ENCODE results near the gene COL16A1.

The COL16A1 gene

DNA sequence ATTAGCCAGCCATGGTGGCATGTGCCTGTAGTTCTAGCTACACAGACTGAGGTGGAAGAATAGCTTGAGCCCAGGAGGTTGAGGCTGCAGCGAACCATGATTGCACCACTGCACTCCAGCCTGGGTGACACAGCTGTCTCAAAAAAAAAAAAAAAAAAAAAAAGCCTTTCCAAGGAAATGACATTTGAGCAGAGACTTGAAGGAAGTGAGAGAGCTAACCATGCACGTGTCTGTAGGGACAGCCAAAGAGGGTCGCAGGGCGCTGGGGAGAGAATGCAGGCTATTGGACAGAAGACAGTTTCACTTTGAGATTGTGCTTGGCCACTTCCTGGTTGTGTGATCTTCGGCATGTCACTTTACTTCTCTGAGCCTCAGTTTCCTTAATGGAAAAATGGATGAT is 79.5 kb downstream of the COL16A1 start:
- no peak for TF ChIP-seq GFI1B (tag by site-specific recombination; IDR thresholded peaks at IDR 0.05)
- TF ChIP-seq, protein P1, sequence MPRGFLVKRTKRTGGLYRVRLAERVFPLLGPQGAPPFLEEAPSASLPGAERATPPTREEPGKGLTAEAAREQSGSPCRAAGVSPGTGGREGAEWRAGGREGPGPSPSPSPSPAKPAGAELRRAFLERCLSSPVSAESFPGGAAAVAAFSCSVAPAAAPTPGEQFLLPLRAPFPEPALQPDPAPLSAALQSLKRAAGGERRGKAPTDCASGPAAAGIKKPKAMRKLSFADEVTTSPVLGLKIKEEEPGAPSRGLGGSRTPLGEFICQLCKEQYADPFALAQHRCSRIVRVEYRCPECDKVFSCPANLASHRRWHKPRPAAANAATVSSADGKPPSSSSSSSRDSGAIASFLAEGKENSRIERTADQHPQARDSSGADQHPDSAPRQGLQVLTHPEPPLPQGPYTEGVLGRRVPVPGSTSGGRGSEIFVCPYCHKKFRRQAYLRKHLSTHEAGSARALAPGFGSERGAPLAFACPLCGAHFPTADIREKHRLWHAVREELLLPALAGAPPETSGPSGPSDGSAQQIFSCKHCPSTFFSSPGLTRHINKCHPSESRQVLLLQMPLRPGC (tag by site-specific recombination; IDR thresholded peaks at IDR 0.05): no peak
- TF ChIP-seq, protein P2, sequence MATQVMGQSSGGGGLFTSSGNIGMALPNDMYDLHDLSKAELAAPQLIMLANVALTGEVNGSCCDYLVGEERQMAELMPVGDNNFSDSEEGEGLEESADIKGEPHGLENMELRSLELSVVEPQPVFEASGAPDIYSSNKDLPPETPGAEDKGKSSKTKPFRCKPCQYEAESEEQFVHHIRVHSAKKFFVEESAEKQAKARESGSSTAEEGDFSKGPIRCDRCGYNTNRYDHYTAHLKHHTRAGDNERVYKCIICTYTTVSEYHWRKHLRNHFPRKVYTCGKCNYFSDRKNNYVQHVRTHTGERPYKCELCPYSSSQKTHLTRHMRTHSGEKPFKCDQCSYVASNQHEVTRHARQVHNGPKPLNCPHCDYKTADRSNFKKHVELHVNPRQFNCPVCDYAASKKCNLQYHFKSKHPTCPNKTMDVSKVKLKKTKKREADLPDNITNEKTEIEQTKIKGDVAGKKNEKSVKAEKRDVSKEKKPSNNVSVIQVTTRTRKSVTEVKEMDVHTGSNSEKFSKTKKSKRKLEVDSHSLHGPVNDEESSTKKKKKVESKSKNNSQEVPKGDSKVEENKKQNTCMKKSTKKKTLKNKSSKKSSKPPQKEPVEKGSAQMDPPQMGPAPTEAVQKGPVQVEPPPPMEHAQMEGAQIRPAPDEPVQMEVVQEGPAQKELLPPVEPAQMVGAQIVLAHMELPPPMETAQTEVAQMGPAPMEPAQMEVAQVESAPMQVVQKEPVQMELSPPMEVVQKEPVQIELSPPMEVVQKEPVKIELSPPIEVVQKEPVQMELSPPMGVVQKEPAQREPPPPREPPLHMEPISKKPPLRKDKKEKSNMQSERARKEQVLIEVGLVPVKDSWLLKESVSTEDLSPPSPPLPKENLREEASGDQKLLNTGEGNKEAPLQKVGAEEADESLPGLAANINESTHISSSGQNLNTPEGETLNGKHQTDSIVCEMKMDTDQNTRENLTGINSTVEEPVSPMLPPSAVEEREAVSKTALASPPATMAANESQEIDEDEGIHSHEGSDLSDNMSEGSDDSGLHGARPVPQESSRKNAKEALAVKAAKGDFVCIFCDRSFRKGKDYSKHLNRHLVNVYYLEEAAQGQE (tag by site-specific recombination; IDR thresholded peaks at IDR 0.05): no peak
- TF ChIP-seq EGR2 (tag by site-specific recombination; IDR thresholded peaks at IDR 0.05; ENCODE audit: low read depth): no peak
- no peak for TF ChIP-seq ZNF654 (tag by site-specific recombination; IDR thresholded peaks at IDR 0.05; ENCODE audit: low read depth)
- TF ChIP-seq, protein P3, sequence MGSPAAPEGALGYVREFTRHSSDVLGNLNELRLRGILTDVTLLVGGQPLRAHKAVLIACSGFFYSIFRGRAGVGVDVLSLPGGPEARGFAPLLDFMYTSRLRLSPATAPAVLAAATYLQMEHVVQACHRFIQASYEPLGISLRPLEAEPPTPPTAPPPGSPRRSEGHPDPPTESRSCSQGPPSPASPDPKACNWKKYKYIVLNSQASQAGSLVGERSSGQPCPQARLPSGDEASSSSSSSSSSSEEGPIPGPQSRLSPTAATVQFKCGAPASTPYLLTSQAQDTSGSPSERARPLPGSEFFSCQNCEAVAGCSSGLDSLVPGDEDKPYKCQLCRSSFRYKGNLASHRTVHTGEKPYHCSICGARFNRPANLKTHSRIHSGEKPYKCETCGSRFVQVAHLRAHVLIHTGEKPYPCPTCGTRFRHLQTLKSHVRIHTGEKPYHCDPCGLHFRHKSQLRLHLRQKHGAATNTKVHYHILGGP (tag by site-specific recombination; IDR thresholded peaks at IDR 0.05): no peak
- no peak for TF ChIP-seq KLF8 (tag by site-specific recombination; IDR thresholded peaks at IDR 0.05)
- no peak for TF ChIP-seq ZNF560 (tag by site-specific recombination; IDR thresholded peaks at IDR 0.05; ENCODE audit: borderline replicate concordance)
- TF ChIP-seq, protein P4, sequence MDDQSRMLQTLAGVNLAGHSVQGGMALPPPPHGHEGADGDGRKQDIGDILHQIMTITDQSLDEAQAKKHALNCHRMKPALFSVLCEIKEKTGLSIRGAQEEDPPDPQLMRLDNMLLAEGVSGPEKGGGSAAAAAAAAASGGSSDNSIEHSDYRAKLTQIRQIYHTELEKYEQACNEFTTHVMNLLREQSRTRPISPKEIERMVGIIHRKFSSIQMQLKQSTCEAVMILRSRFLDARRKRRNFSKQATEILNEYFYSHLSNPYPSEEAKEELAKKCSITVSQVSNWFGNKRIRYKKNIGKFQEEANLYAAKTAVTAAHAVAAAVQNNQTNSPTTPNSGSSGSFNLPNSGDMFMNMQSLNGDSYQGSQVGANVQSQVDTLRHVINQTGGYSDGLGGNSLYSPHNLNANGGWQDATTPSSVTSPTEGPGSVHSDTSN (CRISPR knock-in tag; IDR thresholded peaks at IDR 0.05): no peak
- TF ChIP-seq ZNF768 (tag by site-specific recombination; IDR thresholded peaks at IDR 0.05): no peak
- TF ChIP-seq, protein P5, sequence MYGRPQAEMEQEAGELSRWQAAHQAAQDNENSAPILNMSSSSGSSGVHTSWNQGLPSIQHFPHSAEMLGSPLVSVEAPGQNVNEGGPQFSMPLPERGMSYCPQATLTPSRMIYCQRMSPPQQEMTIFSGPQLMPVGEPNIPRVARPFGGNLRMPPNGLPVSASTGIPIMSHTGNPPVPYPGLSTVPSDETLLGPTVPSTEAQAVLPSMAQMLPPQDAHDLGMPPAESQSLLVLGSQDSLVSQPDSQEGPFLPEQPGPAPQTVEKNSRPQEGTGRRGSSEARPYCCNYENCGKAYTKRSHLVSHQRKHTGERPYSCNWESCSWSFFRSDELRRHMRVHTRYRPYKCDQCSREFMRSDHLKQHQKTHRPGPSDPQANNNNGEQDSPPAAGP (tag by site-specific recombination; IDR thresholded peaks at IDR 0.05): no peak
- no peak for TF ChIP-seq HOXC10 (CRISPR knock-in tag; IDR thresholded peaks at IDR 0.05)
- no peak for TF ChIP-seq ZNF48 (tag by site-specific recombination; IDR thresholded peaks at IDR 0.05)
- Histone ChIP-seq H3K36me3 (ENCODE audit: control insufficient read depth in 2 of 2, insufficient read depth in 1 of 2, low read length in 2 of 2) (peaks cover 0 to 37% of the 10 kb centered on the region in 2 experiments; a peak in 1 of 3 replicates), H3K4me3 (ENCODE audit: low read depth, low read length) (no peak overlapping the region), H3K4me1 (ENCODE audit: control insufficient read depth, insufficient read depth, low read length) (no peaks in the 10 kb centered on the region), H3K9me3 (ENCODE audit: control insufficient read depth, insufficient read depth, low read depth, low read length) (no peaks in the 10 kb centered on the region), H3K27ac (ENCODE audit: extremely low read depth, low read depth, low read length) (no peak overlapping the region)
- POLR2A ChIA-PET: no interaction called here
- CTCF ChIA-PET: interaction anchor here (0.6 kb wide), 1 partner anchor 457 kb away, joined by 5 read pairs; no protein-coding TSS in a partner anchor

DNA sequence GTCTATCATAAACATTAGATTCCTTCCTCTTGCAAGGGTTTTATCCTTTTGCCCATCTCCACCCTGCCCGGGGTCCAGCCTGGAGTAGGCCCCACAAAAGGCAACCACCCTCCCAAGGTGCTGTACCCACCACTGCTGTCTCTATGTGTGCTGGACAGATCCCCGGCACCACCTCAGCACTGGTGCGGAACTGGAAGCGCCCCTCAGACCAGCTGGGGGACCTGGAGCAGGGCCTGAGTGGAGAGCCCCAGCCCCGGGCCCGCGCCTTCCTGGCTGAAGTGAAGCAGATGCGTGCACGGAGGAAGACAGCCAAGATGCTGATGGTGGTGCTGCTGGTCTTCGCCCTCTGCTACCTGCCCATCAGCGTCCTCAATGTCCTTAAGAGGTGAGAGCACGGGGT is 80.5 kb downstream of the COL16A1 start:
- CTCF ChIA-PET: no interaction called here
- Histone ChIP-seq H3K36me3 (ENCODE audit: control insufficient read depth in 2 of 2, insufficient read depth in 1 of 2, low read length in 2 of 2) (peaks cover 0 to 27% of the 10 kb centered on the region in 2 experiments; a peak in 1 of 3 replicates), H3K9me3 (ENCODE audit: control insufficient read depth, insufficient read depth, low read depth, low read length) (no peaks in the 10 kb centered on the region), H3K4me3 (ENCODE audit: low read depth, low read length) (no peak overlapping the region), H3K27ac (ENCODE audit: extremely low read depth, low read depth, low read length) (no peak overlapping the region), H3K4me1 (ENCODE audit: control insufficient read depth, insufficient read depth, low read length) (no peaks in the 10 kb centered on the region)
- POLR2A ChIA-PET: no interaction called here
- TF ChIP-seq ZNF121 (tag by site-specific recombination; IDR thresholded peaks at IDR 0.05): no peak
- no peak for TF ChIP-seq BCL11B (tag by site-specific recombination; IDR thresholded peaks at IDR 0.05; ENCODE audit: low read depth)
- TF ChIP-seq, protein P2 (tag by site-specific recombination; IDR thresholded peaks at IDR 0.05): peak; percentile 49; the same call in 1 of the 2 replicates
- TF ChIP-seq FEZF1 (tag by site-specific recombination; IDR thresholded peaks at IDR 0.05): no peak
- TF ChIP-seq YY2 (tag by site-specific recombination; IDR thresholded peaks at IDR 0.05): no peak
- no peak for TF ChIP-seq ZNF423 (tag by site-specific recombination; IDR thresholded peaks at IDR 0.05)
- TF ChIP-seq ZNF391 (tag by site-specific recombination; IDR thresholded peaks at IDR 0.05; ENCODE audit: borderline replicate concordance, low read depth): no peak
